Activated naive CD4-positive, alpha-beta T cell treated with anti-CD3 and anti-CD28 coated beads, Interleukin-2, amount 50 U/mL, for 24 hours (primary cell): ENCODE data around the gene PRAMEF9.
"Not testable (repeated sequence)": the region's sequence is repeated elsewhere in the genome, so short reads cannot be mapped to it uniquely, and the experiment has no call there.

ENCODE experiments used
- H3K27ac Mint-ChIP-seq: one replicate; pipeline ENCODE4 v1.8.0; 2021; ENCODE audit warnings: mild to moderate bottlenecking, mixed read lengths
- H3K27me3 Mint-ChIP-seq: one replicate; pipeline ENCODE4 v1.8.0; 2021; ENCODE audit warnings: mixed read lengths
- H3K36me3 Mint-ChIP-seq: one replicate; pipeline ENCODE4 v1.8.0; 2021; ENCODE audit warnings: mixed read lengths
- H3K4me1 Mint-ChIP-seq: one replicate; pipeline ENCODE4 v1.8.0; 2021; ENCODE audit warnings: mixed read lengths
- H3K4me3 Mint-ChIP-seq: one replicate; pipeline ENCODE4 v1.8.0; 2021; ENCODE audit warnings: mild to moderate bottlenecking, mixed read lengths
- H3K9me3 Mint-ChIP-seq: one replicate; pipeline ENCODE4 v1.8.0; 2021; ENCODE audit warnings: mixed read lengths

PRAMEF9 gene

DNA sequence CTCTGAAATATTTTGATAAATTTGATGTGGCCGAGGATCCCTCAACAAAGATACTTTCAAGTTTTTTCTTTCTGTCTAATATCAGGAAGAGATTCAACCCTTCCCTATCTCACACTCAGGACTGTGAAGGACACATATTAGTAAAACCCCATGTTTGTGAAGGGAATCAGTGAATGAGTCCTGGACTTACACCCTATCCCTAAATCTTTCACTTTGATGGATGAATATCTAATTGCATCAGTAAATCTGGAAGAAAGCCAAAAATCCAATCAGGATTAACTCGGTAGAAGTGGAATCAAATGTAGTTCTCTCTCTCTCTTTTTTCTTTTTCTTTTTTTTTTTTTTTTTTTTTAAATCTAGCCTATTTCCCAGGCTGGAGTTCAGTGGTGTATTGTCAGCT is at the start of gene PRAMEF9:
Gene PRAMEF9 (plus strand): TSS at position 301 of the 400 bp plus-strand sequence. CDS start 3,433 bp downstream, outside the sequence.
- H3K4me3 Mint-ChIP-seq, H3K36me3 Mint-ChIP-seq, H3K27ac Mint-ChIP-seq, H3K4me1 Mint-ChIP-seq, H3K27me3 Mint-ChIP-seq, H3K9me3 Mint-ChIP-seq: not testable (repeated sequence)

GRCh38 chr1:13155909-13156308 is 15.7 kb upstream of the PRAMEF9 start, which contains the start of gene PRAMEF26:
PRAMEF26 (minus strand) TSS chr1:13156009; CDS start chr1:13153095, 2,914 bp downstream.
- H3K27ac Mint-ChIP-seq, H3K27me3 Mint-ChIP-seq, H3K9me3 Mint-ChIP-seq, H3K4me3 Mint-ChIP-seq, H3K36me3 Mint-ChIP-seq, H3K4me1 Mint-ChIP-seq: not testable (repeated sequence)

DNA sequence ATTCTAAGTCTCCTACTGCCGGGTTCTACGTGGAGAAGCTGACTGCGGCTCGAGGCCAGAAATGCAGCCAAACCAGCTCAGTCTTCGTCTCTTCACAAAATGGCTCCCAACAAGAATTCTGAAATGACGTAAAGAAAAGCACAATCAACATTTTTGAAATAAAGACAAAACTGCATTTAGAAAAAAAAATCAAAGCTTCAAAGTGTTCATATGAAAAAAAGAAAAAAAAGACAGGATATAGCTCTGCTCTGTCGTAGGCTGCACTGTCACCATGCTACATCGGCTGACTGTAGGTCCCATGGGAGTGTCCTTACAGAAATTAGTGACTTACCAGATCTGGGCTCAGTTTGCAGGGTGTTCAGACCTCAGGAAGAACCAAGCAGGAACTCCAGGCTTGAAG is 6.1 kb upstream of the PRAMEF9 start, which contains the start of gene HNRNPCL4:
Gene HNRNPCL4 (minus strand): TSS at position 101 of the 400 bp plus-strand sequence. CDS start 164 bp downstream, outside the sequence.
- not testable (repeated sequence) for H3K36me3 Mint-ChIP-seq, H3K27me3 Mint-ChIP-seq

GRCh38 chr1:13201309-13201708 is 29.7 kb downstream of the PRAMEF9 start, which contains the start of gene PRAMEF13:
PRAMEF13 (minus strand) TSS chr1:13201409; CDS start chr1:13199589, 1,820 bp downstream.
- H3K4me1 Mint-ChIP-seq, H3K9me3 Mint-ChIP-seq, H3K36me3 Mint-ChIP-seq, H3K27me3 Mint-ChIP-seq, H3K4me3 Mint-ChIP-seq, H3K27ac Mint-ChIP-seq: not testable (repeated sequence)

More for the DNA sequence above, 6.1 kb upstream of the PRAMEF9 start, which contains the start of gene HNRNPCL4:
- not testable (repeated sequence) for H3K4me1 Mint-ChIP-seq, H3K9me3 Mint-ChIP-seq, H3K4me3 Mint-ChIP-seq, H3K27ac Mint-ChIP-seq

DNA sequence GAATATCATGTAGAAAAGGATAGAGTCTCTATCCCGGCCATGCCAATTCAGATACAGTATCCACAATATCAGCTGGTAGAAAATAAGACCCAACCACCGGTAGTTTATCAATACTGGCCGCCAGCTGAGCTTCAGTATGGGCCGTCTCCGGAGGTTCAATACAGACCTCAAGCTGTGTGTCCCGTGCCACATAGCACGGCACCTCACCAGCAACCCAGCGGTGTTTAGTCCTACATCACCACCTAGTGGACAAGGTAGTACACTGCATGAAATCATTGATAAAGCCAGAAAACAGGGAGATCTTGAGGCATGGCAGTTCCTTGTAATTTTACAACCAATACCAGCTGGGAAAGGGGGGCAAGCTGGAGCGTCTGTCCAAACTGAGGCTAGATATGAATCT is 37.1 kb downstream of the PRAMEF9 start:
- not testable (repeated sequence) for H3K4me1 Mint-ChIP-seq, H3K27ac Mint-ChIP-seq, H3K36me3 Mint-ChIP-seq, H3K27me3 Mint-ChIP-seq, H3K4me3 Mint-ChIP-seq, H3K9me3 Mint-ChIP-seq

- H3K4me3 Mint-ChIP-seq, H3K36me3 Mint-ChIP-seq, H3K9me3 Mint-ChIP-seq, H3K27me3 Mint-ChIP-seq, H3K27ac Mint-ChIP-seq, H3K4me1 Mint-ChIP-seq: not testable (repeated sequence)
These were observed 45.0 kb downstream of the PRAMEF9 start for GRCh38 chr1:13216619-13217018.

DNA sequence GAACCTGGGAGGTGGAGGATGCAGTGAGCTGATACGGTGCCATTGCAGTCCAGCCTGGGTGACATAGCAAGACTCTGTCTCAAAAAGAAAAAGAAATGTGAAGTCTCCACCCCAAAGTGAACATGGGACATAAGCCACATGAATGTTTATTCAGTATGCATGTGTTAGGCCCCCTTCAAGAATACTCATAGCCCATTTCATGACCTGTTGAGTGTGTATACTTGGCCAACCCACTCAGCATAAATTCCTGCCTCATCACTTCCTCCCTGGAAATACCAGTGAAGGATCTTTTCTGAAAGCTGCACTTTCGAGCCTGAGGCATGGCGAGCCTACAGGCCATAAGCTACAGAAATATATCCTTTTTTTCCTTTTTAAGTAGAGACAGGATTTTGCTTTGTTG is 47.6 kb downstream of the PRAMEF9 start:
- H3K9me3 Mint-ChIP-seq, H3K4me1 Mint-ChIP-seq, H3K36me3 Mint-ChIP-seq, H3K27ac Mint-ChIP-seq, H3K27me3 Mint-ChIP-seq, H3K4me3 Mint-ChIP-seq: not testable (repeated sequence)

- H3K27me3 Mint-ChIP-seq, H3K4me1 Mint-ChIP-seq, H3K4me3 Mint-ChIP-seq, H3K27ac Mint-ChIP-seq, H3K36me3 Mint-ChIP-seq, H3K9me3 Mint-ChIP-seq: not testable (repeated sequence)
These were observed 51.1 kb downstream of the PRAMEF9 start for GRCh38 chr1:13222788-13223187.

DNA sequence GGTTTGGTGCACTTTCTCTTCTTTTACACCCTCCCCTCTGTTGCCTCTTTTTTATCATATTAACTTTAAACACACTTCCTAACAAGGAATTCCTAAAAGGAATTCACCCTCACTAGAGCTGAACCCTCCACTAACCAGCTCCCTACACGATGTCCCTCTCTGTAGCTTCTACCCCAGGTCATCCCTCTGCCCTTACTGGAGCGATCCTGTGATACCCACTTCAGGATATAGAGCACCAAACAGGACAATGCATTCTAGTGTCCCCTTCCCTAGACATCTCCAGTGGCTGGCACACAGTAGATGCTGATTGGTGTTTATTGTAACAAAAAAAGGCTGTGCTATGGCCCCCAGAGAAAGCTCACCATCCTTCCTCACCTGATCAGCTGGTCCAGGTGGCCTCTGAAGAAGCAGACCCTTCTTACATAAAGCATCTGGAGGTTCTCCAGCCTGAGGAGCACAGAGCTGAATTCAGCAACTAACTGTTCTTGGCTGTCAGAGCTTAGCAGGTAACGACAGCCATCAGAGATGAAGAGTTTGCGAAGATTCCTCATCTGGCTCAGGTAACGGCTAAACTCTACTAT is 52.9 kb downstream of the PRAMEF9 start:
- H3K4me1 Mint-ChIP-seq: no peaks in the 10 kb centered on the region
- H3K9me3 Mint-ChIP-seq: no peaks in the 10 kb centered on the region
- H3K27ac Mint-ChIP-seq: no peak overlapping the region
- H3K27me3 Mint-ChIP-seq: peaks cover 2% of the 10 kb centered on the region
- H3K36me3 Mint-ChIP-seq: no peaks in the 10 kb centered on the region
- no peak overlapping the region for H3K4me3 Mint-ChIP-seq

DNA sequence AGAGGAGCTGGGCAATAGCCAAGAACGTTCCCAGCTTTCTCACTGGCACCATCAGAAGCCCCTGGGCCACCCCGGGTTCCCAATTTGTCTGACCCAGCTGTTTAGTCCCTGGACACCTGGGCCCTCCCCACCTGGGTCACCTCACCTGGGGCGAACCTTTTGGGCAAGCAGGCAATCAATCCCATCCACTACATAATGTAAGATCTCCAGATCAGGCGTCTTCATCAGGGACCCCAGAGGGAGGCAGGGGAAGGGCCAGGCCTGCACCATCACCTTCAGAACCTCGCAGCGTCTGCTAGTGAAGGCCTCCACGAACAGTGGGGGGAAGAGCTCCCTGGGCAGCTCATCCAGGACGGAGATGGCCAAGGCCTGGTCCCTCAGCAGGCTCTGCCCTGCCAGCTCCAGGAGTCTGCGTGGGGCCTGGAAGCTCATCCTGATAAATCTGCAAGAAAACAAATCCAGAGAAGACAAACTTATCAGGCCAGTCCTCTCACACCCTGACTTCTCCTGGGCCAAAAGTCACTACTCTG is 54.1 kb downstream of the PRAMEF9 start, which contains the start of gene PRAMEF18:
Gene PRAMEF18 (minus strand): TSS at position 480 of the 530 bp plus-strand sequence. CDS start 48 bp downstream, at position 432.
- not testable (repeated sequence) for H3K4me3 Mint-ChIP-seq, H3K27me3 Mint-ChIP-seq, H3K36me3 Mint-ChIP-seq, H3K9me3 Mint-ChIP-seq, H3K4me1 Mint-ChIP-seq, H3K27ac Mint-ChIP-seq

DNA sequence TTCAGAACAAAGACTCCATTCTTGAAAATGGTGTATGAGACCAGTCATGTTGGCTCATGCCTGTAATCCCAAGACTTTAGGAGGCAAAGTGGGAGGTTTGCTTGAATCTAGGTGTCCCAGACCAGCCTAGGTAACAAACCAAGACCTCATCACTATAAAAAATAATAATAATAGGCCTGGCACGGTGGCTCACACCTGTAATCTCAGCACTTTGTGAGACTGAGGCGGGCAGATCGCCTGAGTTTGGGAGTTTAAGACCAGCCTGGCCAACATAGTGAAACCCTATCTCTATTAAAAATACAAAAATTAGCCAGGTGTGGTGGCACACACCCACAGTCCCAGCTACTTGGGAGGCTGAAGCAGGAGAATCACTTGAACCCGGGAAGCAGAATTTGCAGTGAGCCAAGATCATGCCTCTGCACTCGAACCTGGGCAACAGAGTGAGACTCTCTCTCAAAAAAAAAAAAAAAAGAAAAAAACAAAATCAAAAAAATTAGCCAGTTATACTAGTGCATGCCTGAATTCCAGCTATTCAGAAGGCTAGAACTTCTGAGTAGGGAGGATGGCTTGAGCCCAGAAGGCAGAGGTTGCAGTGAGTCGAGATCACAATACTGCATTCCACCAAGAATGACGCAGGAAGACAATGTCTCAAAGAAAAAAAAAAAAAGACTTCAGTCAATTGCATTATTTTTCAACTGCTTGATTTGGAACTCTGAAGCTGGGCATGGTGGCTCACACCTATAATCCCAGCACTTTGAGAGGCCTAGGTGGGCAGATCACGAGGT is 55.8 kb downstream of the PRAMEF9 start:
- not testable (repeated sequence) for H3K4me3 Mint-ChIP-seq, H3K4me1 Mint-ChIP-seq, H3K9me3 Mint-ChIP-seq, H3K27me3 Mint-ChIP-seq, H3K27ac Mint-ChIP-seq, H3K36me3 Mint-ChIP-seq

- Mint-ChIP-seq H3K27ac (no peak overlapping the region), H3K27me3 (peaks cover 7% of the 10 kb centered on the region), H3K4me3 (no peak overlapping the region), H3K36me3 (no peaks in the 10 kb centered on the region), H3K4me1 (no peaks in the 10 kb centered on the region), H3K9me3 (no peaks in the 10 kb centered on the region)
These were observed 56.7 kb downstream of the PRAMEF9 start for GRCh38 chr1:13228343-13228781.
